Muscle layer of colon (tissue), 2 donors: ENCODE measurements around the gene DACT2.

Source experiments
- H3K27ac ChIP-seq: one replicate; pipeline ENCODE4 v1.7.0; 2013; ENCODE audit warnings: low read depth, mild to moderate bottlenecking, low read length, moderate library complexity
- H3K27me3 ChIP-seq, 2 donors: one replicate each; pipeline ENCODE4 v1.7.0; 2013; ENCODE audit warnings: low read length in 2 of 2, mild to moderate bottlenecking in 2 of 2; ENCODE audit not compliant: insufficient read depth in 2 of 2, control insufficient read depth in 1 of 2
- H3K36me3 ChIP-seq: one replicate; pipeline ENCODE4 v1.7.0; 2013; ENCODE audit warnings: mild to moderate bottlenecking, low read length; ENCODE audit not compliant: insufficient read depth
- H3K4me1 ChIP-seq: one replicate; pipeline ENCODE4 v1.7.0; 2013; ENCODE audit warnings: mild to moderate bottlenecking, low read length; ENCODE audit not compliant: insufficient read depth
- H3K4me3 ChIP-seq, 2 donors: one replicate each; pipeline ENCODE4 v1.7.0; 2013; ENCODE audit warnings: low read length in 2 of 2, low read depth in 1 of 2, mild to moderate bottlenecking in 1 of 2, moderate library complexity in 1 of 2
- H3K9ac ChIP-seq: one replicate; pipeline ENCODE4 v1.7.0; 2013; ENCODE audit warnings: low read length
- H3K9me3 ChIP-seq: one replicate; pipeline ENCODE4 v1.7.0; 2013; ENCODE audit warnings: mild to moderate bottlenecking, low read length
- donor health status: abdominal sarcoma.
- donor health status: Adenocarcinoma of cecum.

The DACT2 gene

DNA sequence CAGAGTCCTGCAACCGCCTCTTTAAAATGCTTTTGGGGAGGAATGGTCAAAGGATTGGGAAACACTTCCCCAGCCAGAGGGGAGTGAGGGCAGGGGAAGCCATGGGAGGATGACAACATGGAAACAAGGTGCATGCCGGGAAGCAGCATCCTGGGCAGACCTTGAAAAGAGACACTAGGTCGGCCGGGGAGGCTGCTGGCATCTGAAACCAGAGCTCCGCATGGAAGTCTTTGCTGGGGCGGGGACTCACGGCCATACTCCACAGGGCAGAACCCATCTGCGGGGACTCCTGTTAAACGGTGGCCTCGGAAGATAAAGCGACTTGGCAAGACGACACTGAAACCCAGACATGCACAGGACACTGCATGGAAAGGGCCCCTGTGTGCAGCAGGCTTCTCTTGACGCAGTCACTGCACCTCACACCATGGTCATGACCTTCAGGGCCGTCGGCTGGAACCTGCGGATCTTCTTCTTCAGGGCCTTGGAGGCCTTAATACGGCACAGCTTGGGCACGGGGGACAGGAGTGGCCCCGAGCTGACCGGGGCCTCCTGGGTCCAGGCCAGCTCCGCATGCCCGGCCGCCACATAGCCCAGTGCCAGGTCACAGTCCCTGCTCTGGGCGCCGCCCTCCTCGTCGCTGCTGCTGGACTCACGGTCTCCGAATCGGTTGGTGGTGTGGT is 12.4 kb downstream of the DACT2 start:
- Histone ChIP-seq H3K4me3 (no peak overlapping the region), H3K9ac (no peak overlapping the region), H3K4me1 (no peaks in the 10 kb centered on the region), H3K9me3 (no peaks in the 10 kb centered on the region), H3K36me3 (no peaks in the 10 kb centered on the region), H3K27me3 (no peaks in the 10 kb centered on the region), H3K27ac (no peak overlapping the region)

DNA sequence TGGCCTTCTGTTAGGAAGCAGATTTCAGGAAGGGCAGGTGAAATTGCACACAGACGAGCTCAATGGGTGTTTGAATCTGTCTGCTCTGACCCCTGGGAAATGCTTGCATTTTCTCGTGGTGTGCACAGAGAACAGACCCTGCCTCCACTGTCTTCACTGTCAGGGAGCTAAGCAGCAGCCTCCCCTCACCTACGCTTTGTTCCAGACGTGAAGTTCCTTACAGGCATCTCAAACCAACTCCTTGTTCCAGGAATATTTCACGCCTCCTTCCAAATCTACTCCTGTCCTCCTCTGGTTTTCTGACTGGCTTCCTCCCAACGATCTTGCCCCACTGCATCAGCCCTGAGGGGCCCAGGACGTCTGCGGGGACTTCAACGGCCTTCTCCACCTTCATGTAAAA is 13.7 kb downstream of the DACT2 start:
- H3K4me1 ChIP-seq: no peaks in the 10 kb centered on the region
- H3K27ac ChIP-seq: no peak overlapping the region
- H3K4me3 ChIP-seq: no peak overlapping the region
- no peaks in the 10 kb centered on the region for H3K27me3 ChIP-seq
- no peaks in the 10 kb centered on the region for H3K36me3 ChIP-seq
- no peaks in the 10 kb centered on the region for H3K9me3 ChIP-seq
- H3K9ac ChIP-seq: no peak overlapping the region

- Histone ChIP-seq H3K9me3 (no peaks in the 10 kb centered on the region), H3K36me3 (no peaks in the 10 kb centered on the region), H3K27me3 (no peaks in the 10 kb centered on the region), H3K9ac (no peak overlapping the region), H3K4me1 (no peaks in the 10 kb centered on the region), H3K27ac (no peak overlapping the region), H3K4me3 (no peak overlapping the region)
Observed at GRCh38 chr6:168305096-168305749, 14.4 kb downstream of the DACT2 start.

GRCh38 chr6:168304752-168305015 is 14.9 kb downstream of the DACT2 start:
- H3K4me3 ChIP-seq: no peak overlapping the region
- no peak overlapping the region for H3K9ac ChIP-seq
- H3K36me3 ChIP-seq: no peaks in the 10 kb centered on the region
- no peaks in the 10 kb centered on the region for H3K9me3 ChIP-seq
- no peak overlapping the region for H3K27ac ChIP-seq
- no peaks in the 10 kb centered on the region for H3K27me3 ChIP-seq
- no peaks in the 10 kb centered on the region for H3K4me1 ChIP-seq

DNA sequence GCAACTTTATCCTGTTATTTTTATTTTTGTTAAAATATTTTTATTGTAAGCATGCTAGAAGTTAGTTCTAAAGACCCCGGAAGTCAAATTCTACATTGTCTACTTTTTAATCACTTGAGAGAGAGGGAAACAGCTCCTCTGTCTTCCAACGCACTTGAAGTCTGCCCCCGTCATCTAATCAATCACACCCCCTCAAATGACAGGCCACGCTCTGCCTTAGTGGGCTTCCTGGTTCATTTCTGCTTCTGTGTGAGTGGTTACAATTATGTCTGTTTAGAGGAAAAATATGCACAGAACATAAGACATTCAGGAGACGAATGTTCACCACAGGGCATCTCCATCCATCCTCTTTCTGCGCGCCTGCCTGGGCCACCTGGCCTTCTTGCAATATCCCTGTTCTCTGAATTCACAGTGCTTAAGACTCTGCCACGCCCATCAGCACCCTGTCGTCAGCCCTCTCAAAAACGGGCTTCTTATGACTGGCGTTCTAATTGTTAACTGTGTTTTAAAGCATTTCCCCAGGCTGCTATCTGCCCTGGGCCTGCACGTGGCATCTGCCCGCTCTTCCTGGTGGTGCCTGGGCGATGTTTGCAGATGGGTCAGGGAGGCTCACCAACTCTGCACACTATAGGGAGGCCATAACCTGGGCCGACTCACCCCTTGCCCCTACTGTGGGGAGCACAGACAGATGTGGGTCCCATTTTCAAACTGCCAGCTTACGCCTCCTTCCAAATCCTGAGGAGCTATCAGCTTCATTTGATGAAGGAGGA is 15.4 kb downstream of the DACT2 start:
- no peaks in the 10 kb centered on the region for H3K9me3 ChIP-seq
- no peaks in the 10 kb centered on the region for H3K27me3 ChIP-seq
- no peaks in the 10 kb centered on the region for H3K36me3 ChIP-seq
- no peak overlapping the region for H3K27ac ChIP-seq
- no peaks in the 10 kb centered on the region for H3K4me1 ChIP-seq
- no peak overlapping the region for H3K4me3 ChIP-seq
- no peak overlapping the region for H3K9ac ChIP-seq

DNA sequence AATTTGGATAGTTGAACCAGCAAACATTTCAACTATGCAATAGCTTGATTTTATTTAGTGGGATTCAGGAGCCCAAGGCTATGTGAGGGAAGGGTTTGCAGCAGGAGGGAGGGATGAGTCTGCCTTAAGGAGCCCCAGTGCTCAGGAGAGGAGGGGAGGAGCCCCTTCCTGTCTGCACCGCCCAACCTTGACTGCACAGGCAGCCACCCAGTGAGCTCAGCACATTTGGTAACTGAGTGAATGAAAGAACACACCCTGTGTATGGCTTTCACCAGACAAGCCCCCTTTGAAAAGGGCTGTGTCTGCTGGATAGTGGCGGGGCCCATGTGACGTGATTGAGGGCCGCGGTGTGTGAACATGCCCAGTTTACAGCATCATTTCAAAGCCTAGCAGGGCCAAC is 17.0 kb downstream of the DACT2 start:
- Histone ChIP-seq H3K27ac (no peak overlapping the region), H3K36me3 (no peaks in the 10 kb centered on the region), H3K9me3 (no peaks in the 10 kb centered on the region), H3K27me3 (no peaks in the 10 kb centered on the region), H3K9ac (no peak overlapping the region), H3K4me1 (no peaks in the 10 kb centered on the region), H3K4me3 (no peak overlapping the region)

DNA sequence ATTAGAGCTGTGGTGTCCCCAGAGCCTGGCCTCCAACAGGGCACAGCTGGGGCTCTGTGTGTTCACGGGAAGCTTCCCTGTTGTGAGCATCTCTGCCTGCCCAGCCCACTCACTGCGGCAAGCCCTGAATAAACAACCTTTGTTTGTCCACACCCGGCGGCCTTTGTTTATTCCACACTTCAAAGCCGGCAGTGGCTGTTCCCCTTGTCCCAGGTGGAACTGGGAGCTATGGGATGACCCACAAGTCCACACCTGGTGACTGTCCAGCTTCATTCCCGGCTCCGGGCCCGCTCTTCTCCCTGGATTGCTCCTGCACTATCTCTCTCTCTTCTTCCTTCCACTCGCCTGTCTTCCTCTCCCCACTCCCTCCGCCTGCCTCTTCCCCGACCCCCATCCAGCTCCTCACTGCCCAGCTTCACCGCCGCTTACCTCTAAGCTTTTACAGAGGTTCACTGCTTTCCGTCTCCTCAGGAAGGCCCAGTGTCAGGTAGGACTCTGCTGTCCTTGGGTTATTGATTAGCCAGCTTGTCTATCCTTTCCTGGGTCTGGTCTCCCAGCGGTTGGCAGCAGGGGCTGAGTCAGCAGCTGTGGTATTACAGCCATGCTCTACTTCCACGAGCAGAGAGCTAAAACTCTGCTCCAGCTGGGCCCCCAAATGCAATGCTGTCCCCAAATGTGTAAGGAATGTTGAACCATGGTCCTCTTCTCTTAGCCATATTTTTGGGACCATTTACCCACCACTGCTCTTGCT is 17.8 kb downstream of the DACT2 start:
- no peak overlapping the region for H3K9ac ChIP-seq
- H3K4me3 ChIP-seq: no peak overlapping the region
- H3K36me3 ChIP-seq: no peaks in the 10 kb centered on the region
- H3K27ac ChIP-seq: no peak overlapping the region
- no peaks in the 10 kb centered on the region for H3K27me3 ChIP-seq
- no peaks in the 10 kb centered on the region for H3K4me1 ChIP-seq
- no peaks in the 10 kb centered on the region for H3K9me3 ChIP-seq

DNA sequence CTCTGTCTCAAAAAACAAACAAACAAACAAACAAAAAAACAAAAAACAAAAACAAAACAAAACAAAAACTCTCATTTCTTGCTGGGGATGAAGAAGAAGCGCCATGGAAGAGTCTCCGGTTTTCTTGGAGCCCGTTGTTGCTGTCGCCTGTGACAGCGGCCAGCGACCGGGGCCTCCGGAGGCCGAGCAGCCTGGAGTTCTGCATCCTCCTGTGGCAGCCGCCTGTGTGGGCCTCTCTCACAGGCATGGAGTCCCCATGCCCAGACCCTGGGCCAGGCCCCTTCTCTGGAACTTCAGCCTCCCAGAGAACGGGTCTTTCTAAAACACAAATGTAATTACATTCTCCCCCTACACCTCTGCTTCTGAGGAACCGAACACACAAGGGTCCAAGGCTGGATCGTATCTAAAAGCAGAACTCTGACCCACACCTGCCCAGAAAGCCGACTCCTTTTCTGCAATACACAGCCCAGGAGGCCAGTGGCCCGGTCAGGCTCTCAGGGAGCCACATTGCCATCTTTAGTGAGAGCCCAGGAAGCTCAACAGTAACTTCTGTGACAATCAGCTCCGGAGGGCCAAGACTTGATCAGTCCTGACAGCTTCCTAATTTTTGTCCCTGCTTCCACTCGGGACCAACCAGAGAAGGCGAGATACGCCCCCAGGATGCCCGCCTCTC is 18.5 kb downstream of the DACT2 start:
- H3K4me3 ChIP-seq: no peak overlapping the region
- no peaks in the 10 kb centered on the region for H3K36me3 ChIP-seq
- no peak overlapping the region for H3K27ac ChIP-seq
- no peaks in the 10 kb centered on the region for H3K4me1 ChIP-seq
- H3K9ac ChIP-seq: no peak overlapping the region
- H3K9me3 ChIP-seq: no peaks in the 10 kb centered on the region
- H3K27me3 ChIP-seq: no peaks in the 10 kb centered on the region

GRCh38 chr6:168299541-168300511 is 19.8 kb downstream of the DACT2 start:
- no peak overlapping the region for H3K27ac ChIP-seq
- H3K9me3 ChIP-seq: no peaks in the 10 kb centered on the region
- no peaks in the 10 kb centered on the region for H3K4me1 ChIP-seq
- no peak overlapping the region for H3K4me3 ChIP-seq
- no peaks in the 10 kb centered on the region for H3K27me3 ChIP-seq
- no peak overlapping the region for H3K9ac ChIP-seq
- no peaks in the 10 kb centered on the region for H3K36me3 ChIP-seq

DNA sequence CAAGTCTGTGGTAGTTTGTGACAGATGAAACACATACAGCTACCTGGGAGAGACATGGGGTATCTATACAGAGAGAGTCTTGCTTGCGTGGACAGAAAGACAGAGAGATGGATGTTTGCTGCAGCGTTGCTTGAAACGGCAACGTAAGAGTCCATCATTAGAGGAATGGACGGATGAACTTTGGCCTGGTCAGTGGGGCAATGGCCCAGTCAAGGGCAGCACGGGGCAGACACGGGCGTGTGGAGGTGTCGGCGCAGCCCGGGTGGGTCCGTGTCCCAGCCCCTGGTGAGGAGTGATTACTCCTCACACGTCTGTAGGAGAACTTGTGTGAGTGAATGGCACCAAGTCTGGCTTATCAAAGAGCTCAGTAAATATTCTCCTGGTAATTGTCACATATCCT is 21.9 kb downstream of the DACT2 start:
- H3K36me3 ChIP-seq: no peaks in the 10 kb centered on the region
- no peak overlapping the region for H3K27ac ChIP-seq
- H3K9ac ChIP-seq: no peak overlapping the region
- no peak overlapping the region for H3K4me3 ChIP-seq
- H3K4me1 ChIP-seq: peaks cover 3% of the 10 kb centered on the region
- no peaks in the 10 kb centered on the region for H3K27me3 ChIP-seq
- H3K9me3 ChIP-seq: no peaks in the 10 kb centered on the region
